ENCODE data around the gene IER3.

DNA sequence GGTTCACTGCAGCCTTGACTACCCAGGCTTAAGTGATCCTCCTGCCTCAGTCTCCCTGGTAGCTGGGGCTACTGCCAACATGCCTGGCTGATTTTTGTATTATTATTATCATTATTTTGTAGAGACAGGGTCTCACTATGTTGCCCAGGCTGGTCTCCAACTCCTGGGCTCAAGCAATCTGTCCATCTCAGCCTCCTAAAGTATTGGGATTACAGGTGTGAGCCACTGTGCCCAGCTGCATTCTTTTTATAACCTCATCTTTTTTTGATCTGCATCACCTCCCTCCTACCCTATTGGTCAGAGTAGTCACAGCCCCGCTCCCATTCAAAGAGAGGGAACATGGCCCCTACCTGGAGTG lies 23.6 kb upstream of the IER3 start:
- TF ChIP-seq FOXM1 (IDR thresholded peaks at IDR 0.05; ENCODE audit: borderline replicate concordance, low read depth) (no peak), EP300 (IDR thresholded peaks at IDR 0.05; ENCODE audit: borderline replicate concordance) (no peak), TAF1 (IDR thresholded peaks at IDR 0.05; ENCODE audit: low read depth) (no peak), TCF12 (IDR thresholded peaks at IDR 0.05; ENCODE audit: low read depth) (no peak), MAX (IDR thresholded peaks at IDR 0.05) (no peak), RAD21 (IDR thresholded peaks at IDR 0.05; ENCODE audit: low read depth) (no peak), CEBPB (IDR thresholded peaks at IDR 0.05) (no peak)
- TF ChIP-seq, protein P1, sequence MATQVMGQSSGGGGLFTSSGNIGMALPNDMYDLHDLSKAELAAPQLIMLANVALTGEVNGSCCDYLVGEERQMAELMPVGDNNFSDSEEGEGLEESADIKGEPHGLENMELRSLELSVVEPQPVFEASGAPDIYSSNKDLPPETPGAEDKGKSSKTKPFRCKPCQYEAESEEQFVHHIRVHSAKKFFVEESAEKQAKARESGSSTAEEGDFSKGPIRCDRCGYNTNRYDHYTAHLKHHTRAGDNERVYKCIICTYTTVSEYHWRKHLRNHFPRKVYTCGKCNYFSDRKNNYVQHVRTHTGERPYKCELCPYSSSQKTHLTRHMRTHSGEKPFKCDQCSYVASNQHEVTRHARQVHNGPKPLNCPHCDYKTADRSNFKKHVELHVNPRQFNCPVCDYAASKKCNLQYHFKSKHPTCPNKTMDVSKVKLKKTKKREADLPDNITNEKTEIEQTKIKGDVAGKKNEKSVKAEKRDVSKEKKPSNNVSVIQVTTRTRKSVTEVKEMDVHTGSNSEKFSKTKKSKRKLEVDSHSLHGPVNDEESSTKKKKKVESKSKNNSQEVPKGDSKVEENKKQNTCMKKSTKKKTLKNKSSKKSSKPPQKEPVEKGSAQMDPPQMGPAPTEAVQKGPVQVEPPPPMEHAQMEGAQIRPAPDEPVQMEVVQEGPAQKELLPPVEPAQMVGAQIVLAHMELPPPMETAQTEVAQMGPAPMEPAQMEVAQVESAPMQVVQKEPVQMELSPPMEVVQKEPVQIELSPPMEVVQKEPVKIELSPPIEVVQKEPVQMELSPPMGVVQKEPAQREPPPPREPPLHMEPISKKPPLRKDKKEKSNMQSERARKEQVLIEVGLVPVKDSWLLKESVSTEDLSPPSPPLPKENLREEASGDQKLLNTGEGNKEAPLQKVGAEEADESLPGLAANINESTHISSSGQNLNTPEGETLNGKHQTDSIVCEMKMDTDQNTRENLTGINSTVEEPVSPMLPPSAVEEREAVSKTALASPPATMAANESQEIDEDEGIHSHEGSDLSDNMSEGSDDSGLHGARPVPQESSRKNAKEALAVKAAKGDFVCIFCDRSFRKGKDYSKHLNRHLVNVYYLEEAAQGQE (IDR thresholded peaks at IDR 0.05; ENCODE audit: low read depth): no peak

Measured in Ishikawa (cell line).